Measurements from ENCODE around the gene PPP6R3. TPM values are rescaled to one million over a fixed set of nuclear protein-coding genes. Genes with fewer than 3 reads are reported as not detected.

PPP6R3 gene
- total and polyA plus RNA-seq, 2 of the 13 experiments (the other 11 are each of a cell fraction or from before 2014, with no cell fraction given), result 41.2 to 83.4 TPM

DNA sequence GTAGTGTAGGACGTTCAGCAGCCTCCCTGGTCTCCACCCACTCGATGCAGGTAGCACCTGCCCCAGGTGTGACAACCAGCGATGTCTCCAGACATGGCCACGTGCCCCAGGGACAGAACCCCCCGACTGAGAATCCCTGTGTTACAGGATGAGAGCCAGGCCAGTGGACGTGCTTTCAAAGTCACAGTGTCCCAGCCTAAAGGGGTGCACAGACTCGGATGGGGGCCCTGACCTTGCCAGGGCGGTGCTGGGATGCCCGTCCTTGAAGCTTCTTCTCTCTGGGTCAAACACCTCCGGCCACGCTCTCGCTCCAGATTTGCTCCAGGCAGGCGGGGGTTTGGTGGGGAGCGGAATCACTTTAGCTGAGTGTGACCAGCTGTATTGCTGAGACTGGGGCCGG is 200.5 kb downstream of the PPP6R3 start:
- FAIRE-seq (no peak), DNase-seq (ENCODE audit: low spot score) (no peak), ATAC-seq (no peak)
- Histone ChIP-seq H3K36me3 (replicated peaks in 1 of 2; ENCODE audit: control insufficient read depth in 1 of 2, insufficient read depth in 2 of 2, low read length in 2 of 2) (no peaks in the 10 kb centered on the region), H3K4me1 (ENCODE audit: insufficient read depth, low read length) (peaks cover 5% of the 10 kb centered on the region), H3K27ac (ENCODE audit: extremely low read length, insufficient read depth, low read length) (no peak overlapping the region), H4K20me1 (ENCODE audit: insufficient read depth, low read length) (no peaks in the 10 kb centered on the region), H3K4me3 (replicated peaks in 1 of 3; ENCODE audit: insufficient read depth in 1 of 3, low read depth in 2 of 3, low read length in 3 of 3) (no peak overlapping the region), H3K9me3 (ENCODE audit: low read length) (no peaks in the 10 kb centered on the region), H2AFZ (ENCODE audit: low read length) (no peak overlapping the region), H3K79me2 (ENCODE audit: insufficient read depth, low read length) (no peaks in the 10 kb centered on the region), H3K27me3 (ENCODE audit: control insufficient read depth in 1 of 2, insufficient read depth in 2 of 2, low read length in 2 of 2) (peaks cover 14 to 72% of the 10 kb centered on the region in 2 experiments), H3K9ac (ENCODE audit: insufficient read depth, low read depth, low read length) (no peak overlapping the region), H3K4me2 (ENCODE audit: low read depth, low read length) (no peak overlapping the region)
- POLR2A ChIA-PET, result no interaction called here
- WGBS (ENCODE audit: low lambda C conversion rate), result 11% methylated on average over 5 of the region's 15 CpGs
- intact Hi-C loops (cut with micrococcal nuclease; ENCODE audit: unreplicated experiment) (no loop called here), in situ Hi-C loops (cut with HindIII; ENCODE audit: extremely low pct_ligation_motif_present, low pct_unique_long_range_greater_than_20kb) (no loop called here)
- BruUV-seq (replicated peaks), result no TSS peak
- CTCF ChIA-PET (ENCODE audit: low intra/inter-chr PET ratio, low total read pairs), result no interaction called here
- TF ChIP-seq, protein P1, sequence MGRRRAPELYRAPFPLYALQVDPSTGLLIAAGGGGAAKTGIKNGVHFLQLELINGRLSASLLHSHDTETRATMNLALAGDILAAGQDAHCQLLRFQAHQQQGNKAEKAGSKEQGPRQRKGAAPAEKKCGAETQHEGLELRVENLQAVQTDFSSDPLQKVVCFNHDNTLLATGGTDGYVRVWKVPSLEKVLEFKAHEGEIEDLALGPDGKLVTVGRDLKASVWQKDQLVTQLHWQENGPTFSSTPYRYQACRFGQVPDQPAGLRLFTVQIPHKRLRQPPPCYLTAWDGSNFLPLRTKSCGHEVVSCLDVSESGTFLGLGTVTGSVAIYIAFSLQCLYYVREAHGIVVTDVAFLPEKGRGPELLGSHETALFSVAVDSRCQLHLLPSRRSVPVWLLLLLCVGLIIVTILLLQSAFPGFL (CRISPR knock-in tag; IDR thresholded peaks at IDR 0.05), result no peak
- TF ChIP-seq, protein P2, sequence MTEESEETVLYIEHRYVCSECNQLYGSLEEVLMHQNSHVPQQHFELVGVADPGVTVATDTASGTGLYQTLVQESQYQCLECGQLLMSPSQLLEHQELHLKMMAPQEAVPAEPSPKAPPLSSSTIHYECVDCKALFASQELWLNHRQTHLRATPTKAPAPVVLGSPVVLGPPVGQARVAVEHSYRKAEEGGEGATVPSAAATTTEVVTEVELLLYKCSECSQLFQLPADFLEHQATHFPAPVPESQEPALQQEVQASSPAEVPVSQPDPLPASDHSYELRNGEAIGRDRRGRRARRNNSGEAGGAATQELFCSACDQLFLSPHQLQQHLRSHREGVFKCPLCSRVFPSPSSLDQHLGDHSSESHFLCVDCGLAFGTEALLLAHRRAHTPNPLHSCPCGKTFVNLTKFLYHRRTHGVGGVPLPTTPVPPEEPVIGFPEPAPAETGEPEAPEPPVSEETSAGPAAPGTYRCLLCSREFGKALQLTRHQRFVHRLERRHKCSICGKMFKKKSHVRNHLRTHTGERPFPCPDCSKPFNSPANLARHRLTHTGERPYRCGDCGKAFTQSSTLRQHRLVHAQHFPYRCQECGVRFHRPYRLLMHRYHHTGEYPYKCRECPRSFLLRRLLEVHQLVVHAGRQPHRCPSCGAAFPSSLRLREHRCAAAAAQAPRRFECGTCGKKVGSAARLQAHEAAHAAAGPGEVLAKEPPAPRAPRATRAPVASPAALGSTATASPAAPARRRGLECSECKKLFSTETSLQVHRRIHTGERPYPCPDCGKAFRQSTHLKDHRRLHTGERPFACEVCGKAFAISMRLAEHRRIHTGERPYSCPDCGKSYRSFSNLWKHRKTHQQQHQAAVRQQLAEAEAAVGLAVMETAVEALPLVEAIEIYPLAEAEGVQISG (CRISPR knock-in tag; IDR thresholded peaks at IDR 0.05), result no peak
- TF ChIP-seq ARNTL (CRISPR knock-in tag; IDR thresholded peaks at IDR 0.05) (no peak), ZNF326 (CRISPR knock-in tag; IDR thresholded peaks at IDR 0.05; ENCODE audit: borderline replicate concordance) (no peak), MBNL3 (CRISPR knock-in tag; conservative IDR thresholded peaks at IDR 0.05) (no peak), ARID2 (CRISPR knock-in tag; IDR thresholded peaks at IDR 0.05; ENCODE audit: borderline replicate concordance) (no peak), KDM5A (IDR thresholded peaks at IDR 0.05; ENCODE audit: borderline replicate concordance, low read length) (no peak), SOX5 (CRISPR knock-in tag; IDR thresholded peaks at IDR 0.05; ENCODE audit: borderline replicate concordance) (no peak), BCL6 (CRISPR knock-in tag; IDR thresholded peaks at IDR 0.05) (no peak), POGZ (CRISPR knock-in tag; IDR thresholded peaks at IDR 0.05) (no peak), ZNF10 (CRISPR knock-in tag; IDR thresholded peaks at IDR 0.05; ENCODE audit: borderline replicate concordance, low read depth) (no peak), ZNF431 (CRISPR knock-in tag; IDR thresholded peaks at IDR 0.05; ENCODE audit: borderline replicate concordance, low read depth) (no peak), ZNF572 (CRISPR knock-in tag; IDR thresholded peaks at IDR 0.05) (no peak), ZNF557 (CRISPR knock-in tag; IDR thresholded peaks at IDR 0.05) (no peak), ZNF207 (IDR thresholded peaks at IDR 0.05; ENCODE audit: borderline replicate concordance) (no peak)
- TF ChIP-seq, protein P3, sequence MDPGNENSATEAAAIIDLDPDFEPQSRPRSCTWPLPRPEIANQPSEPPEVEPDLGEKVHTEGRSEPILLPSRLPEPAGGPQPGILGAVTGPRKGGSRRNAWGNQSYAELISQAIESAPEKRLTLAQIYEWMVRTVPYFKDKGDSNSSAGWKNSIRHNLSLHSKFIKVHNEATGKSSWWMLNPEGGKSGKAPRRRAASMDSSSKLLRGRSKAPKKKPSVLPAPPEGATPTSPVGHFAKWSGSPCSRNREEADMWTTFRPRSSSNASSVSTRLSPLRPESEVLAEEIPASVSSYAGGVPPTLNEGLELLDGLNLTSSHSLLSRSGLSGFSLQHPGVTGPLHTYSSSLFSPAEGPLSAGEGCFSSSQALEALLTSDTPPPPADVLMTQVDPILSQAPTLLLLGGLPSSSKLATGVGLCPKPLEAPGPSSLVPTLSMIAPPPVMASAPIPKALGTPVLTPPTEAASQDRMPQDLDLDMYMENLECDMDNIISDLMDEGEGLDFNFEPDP (CRISPR knock-in tag; conservative IDR thresholded peaks at IDR 0.05), result no peak
- TF ChIP-seq, protein P4, sequence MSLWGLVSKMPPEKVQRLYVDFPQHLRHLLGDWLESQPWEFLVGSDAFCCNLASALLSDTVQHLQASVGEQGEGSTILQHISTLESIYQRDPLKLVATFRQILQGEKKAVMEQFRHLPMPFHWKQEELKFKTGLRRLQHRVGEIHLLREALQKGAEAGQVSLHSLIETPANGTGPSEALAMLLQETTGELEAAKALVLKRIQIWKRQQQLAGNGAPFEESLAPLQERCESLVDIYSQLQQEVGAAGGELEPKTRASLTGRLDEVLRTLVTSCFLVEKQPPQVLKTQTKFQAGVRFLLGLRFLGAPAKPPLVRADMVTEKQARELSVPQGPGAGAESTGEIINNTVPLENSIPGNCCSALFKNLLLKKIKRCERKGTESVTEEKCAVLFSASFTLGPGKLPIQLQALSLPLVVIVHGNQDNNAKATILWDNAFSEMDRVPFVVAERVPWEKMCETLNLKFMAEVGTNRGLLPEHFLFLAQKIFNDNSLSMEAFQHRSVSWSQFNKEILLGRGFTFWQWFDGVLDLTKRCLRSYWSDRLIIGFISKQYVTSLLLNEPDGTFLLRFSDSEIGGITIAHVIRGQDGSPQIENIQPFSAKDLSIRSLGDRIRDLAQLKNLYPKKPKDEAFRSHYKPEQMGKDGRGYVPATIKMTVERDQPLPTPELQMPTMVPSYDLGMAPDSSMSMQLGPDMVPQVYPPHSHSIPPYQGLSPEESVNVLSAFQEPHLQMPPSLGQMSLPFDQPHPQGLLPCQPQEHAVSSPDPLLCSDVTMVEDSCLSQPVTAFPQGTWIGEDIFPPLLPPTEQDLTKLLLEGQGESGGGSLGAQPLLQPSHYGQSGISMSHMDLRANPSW (CRISPR knock-in tag; IDR thresholded peaks at IDR 0.05; ENCODE audit: borderline replicate concordance), result no peak
